GM13976 (cell line): Measurements from ENCODE around the gene SNF8.

Experiments
- DNase-seq: peaks from one replicate; pipeline ENCODE4 v3.0.0; 2012; ENCODE audit warnings: low spot score
- CTCF ChIP-seq: IDR thresholded peaks from 2 replicates; pipeline ENCODE4 v1.5.1; 2012; ENCODE audit warnings: borderline replicate concordance, mild to moderate bottlenecking; ENCODE audit not compliant: insufficient read depth; ENCODE audit errors: extremely low read depth, missing control alignments, control extremely low read depth
- in situ Hi-C: fragments of 300-500 bp; cut with MboI; formaldehyde crosslinking; loops from one replicate; pipeline ENCODE4 v1.12.0; 2022; ENCODE audit warnings: low sequenced_read_pairs, mixed read lengths, inconsistent platforms; ENCODE audit not compliant: unreplicated experiment

SNF8 gene

GRCh38 chr17:48930435-48930873, 14.2 kb downstream of the SNF8 start:
- DNase-seq = no peak
- in situ Hi-C loops = no loop called here
- TF ChIP-seq CTCF = no peak

- TF ChIP-seq CTCF = no peak
- DNase-seq = no peak
- in situ Hi-C loops = no loop called here
These were observed 14.9 kb downstream of the SNF8 start for GRCh38 chr17:48929812-48930165.

- TF ChIP-seq CTCF = no peak
- in situ Hi-C loops = no loop called here
- no peak for DNase-seq
These were observed 15.5 kb downstream of the SNF8 start for GRCh38 chr17:48928876-48929811.

GRCh38 chr17:48927978-48928745, 16.5 kb downstream of the SNF8 start:
- no peak for TF ChIP-seq CTCF
- in situ Hi-C loops = no loop called here
- DNase-seq = no peak

GRCh38 chr17:48925991-48926342, 18.7 kb downstream of the SNF8 start:
- in situ Hi-C loops = no loop called here
- no peak for TF ChIP-seq CTCF
- no peak for DNase-seq

- TF ChIP-seq CTCF = no peak
- DNase-seq = no peak
- in situ Hi-C loops = no loop called here
These were observed 19.2 kb downstream of the SNF8 start for GRCh38 chr17:48925251-48925990.
